DLD1 (cell line): ENCODE results near the gene PDZD4.

Source experiments
- in situ Hi-C: cut with HindIII; loops from 2 replicates; pipeline ENCODE4 v1.10.0; 2017; ENCODE audit warnings: low sequenced_read_pairs

The PDZD4 gene

GRCh38 chrX:153773218-153773611 is 57.1 kb downstream of the PDZD4 start:
- in situ Hi-C loops, result no loop called here

DNA sequence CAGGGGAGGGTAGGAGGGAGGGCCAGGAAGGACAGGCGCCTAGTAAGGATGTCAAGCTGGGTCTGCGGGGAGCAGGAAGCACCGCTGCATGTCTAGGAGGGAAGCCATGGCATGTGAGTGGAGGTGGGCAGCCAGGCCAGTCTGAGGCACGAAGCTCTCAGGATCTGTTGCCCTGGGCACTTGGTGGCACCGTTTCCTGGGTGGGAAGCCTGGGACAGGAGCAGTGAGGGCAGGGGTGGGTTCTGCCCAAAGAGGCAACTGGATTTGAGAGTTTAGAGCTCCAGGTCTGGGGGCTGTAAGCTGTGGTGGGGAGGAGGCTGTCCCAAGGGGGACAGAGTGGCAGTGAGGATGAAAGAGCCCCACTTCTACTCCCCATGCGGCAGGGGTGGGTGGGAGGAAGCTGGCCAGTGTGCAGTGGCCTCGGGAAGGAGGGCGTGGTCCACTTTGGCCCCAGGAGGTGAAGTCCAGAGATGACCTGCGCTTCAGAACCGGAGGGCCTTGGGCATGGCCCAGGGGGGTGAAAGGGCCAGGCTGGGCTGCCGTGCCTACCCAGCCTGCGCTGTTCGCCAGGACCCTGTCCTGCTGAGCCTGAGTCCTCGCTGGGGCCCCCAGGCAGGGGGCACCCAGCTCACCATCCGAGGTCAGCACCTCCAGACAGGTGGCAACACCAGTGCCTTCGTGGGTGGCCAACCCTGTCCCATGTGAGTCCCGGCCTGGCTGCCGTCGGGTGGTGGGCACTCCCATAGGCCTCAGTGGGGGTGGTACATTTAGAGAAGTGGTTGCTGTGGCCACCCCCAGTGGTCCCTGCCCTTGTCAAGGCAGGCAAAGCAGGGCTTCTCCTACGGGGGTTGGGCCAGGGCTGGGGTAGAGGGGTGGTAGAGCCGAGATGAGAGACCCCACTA is 57.8 kb downstream of the PDZD4 start:
- in situ Hi-C loops, result no loop called here

DNA sequence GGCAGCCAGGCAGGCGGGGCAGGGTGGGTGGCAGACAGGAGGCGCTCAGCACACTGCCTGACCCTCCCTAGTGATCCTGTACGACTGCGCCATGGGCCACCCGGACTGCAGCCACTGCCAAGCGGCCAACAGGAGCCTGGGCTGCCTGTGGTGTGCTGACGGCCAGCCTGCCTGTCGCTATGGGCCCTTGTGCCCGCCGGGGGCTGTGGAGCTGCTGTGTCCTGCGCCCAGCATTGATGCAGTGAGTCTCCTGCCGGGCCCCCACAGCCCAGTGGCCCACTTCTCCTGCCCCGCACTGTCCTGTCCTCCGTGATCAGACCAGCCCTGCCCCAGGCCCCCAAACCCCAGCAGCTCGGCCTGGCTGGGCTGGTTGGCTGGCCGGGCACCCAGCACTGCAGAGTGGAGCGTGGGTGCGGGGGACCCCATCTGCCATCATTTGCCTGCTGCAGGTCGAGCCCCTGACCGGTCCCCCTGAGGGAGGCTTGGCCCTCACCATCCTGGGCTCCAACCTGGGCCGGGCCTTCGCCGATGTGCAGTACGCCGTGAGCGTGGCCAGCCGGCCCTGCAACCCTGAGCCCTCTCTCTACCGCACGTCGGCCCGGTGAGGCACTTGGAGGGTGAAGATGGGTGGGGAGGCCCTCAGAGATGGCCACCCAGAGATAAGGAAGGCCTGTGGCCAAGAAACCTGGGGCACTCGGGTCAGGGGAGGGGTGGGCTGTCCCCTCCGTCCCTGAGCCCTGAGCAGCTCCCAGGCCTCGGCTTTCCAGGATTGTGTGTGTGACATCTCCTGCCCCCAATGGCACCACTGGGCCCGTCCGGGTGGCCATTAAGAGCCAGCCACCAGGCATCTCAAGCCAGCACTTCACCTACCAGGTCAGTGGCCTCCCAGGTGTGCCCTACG is 58.7 kb downstream of the PDZD4 start:
- in situ Hi-C loops, result no loop called here

- in situ Hi-C loops, result no loop called here
Observed at GRCh38 chrX:153770601-153771414, 59.5 kb downstream of the PDZD4 start.

DNA sequence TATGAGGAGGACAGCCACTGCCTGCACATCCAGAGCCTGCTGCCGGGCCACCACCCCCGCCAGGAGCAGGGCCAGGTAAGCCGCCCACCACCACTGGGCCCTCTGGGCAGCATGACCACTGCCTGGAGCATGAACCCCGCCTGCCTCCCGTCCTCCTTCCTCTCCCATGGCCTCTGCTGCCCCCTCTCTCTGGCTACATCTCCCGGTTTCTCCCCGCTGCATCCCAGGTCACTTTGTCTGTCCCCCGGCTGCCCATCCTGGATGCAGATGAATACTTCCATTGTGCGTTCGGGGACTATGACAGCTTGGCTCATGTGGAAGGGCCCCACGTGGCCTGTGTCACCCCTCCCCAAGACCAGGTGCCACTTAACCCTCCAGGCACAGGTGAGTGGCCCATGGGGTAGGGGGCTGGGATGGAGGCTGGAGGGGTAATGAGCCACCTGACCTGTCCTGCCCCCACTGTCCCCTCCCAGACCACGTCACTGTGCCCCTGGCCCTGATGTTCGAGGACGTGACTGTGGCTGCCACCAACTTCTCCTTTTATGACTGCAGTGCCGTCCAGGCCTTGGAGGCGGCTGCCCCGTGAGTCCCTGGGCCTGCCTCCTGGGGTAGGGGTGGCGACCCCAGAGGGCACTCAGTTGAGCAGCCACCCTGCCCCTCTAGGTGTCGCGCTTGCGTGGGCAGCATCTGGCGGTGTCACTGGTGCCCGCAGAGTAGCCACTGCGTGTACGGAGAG is 60.3 kb downstream of the PDZD4 start:
- in situ Hi-C loops, result no loop called here

DNA sequence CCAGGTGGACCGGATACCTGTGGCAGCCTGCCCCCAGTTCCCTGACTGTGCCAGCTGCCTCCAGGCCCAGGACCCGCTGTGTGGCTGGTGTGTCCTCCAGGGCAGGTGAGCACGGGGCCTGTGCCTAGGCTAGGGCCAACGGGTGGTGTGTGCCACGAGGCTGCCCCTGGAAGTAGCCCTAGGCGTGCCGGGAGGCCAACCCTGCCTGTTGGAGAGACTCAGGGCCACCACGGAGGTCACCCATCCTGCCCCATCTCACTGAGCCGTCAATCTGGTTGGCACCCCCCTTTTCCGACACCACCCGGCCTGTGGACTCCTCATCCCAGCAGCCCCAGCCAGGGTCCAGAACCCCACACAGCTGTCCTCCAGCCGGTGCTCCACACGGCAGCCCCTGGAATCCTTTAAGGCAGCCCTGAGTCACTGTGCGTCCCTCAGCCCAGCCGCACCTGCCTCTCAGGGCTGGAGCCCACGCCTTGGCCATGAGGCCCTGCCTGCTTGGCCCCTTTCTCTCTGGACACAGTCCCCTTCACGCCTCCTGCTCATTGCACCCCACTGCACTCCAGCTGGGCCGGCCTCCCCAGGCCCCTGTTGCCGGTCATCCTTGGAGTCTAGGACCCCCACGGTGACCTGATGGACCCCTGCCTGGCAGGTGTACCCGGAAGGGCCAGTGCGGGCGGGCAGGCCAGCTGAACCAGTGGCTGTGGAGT is 61.0 kb downstream of the PDZD4 start:
- in situ Hi-C loops, result no loop called here

DNA sequence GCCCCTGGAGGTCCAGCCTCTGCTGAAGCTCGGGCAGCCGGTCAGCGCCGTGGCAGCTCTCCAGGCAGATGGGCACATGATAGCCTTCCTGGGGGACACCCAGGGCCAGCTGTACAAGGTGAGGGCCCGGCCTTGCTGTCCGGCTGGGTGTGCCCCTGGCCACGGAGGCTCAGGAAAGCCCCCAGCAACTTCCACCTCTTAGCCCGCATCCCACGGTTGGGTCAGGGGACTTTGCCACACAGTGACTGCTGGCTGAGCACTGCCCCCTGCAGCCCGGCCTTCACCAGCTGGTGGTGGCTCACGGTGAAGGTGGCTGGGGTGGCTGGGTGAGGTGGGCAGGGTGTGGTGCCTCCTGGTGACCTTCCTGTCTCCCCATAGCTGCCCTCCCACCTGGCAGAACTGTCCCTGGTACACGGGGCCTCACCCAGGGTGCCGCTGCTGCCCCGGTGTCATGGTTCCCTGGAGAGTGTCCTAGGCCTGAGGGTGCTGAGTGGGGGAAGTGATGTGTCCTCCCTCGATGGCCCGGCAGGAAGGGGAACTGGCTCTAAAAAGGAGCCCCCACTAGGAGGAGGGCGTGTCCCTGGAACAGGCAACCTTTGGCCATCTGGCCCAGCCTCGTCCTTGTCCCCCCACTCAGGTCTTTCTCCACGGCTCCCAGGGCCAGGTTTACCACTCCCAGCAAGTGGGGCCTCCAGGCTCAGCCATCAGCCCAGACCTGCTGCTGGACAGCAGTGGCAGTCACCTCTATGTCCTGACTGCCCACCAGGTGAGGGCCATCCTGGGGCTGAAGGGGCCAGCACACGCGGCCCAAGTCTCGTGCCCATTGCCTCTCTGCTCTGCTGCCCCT is 61.8 kb downstream of the PDZD4 start:
- in situ Hi-C loops, result no loop called here

DNA sequence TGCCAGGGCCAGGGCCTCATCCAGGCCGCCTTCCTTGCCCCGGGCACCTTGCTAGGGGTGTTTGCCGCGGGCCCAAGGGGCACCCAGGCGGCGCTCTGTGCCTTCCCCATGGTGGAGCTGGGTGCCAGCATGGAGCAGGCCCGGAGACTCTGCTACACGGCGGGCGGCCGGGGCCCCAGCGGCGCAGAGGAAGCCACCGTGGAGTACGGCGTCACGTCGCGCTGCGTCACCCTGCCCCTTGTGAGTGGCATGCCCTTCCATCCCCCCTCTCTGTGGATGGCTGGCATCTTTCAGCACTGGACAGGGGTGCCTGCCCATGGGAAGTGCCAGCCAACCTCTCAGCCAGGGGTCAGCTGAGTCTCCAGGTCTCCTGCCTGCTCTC is 62.7 kb downstream of the PDZD4 start:
- in situ Hi-C loops, result no loop called here

- in situ Hi-C loops, result no loop called here
Observed at GRCh38 chrX:153766871-153767673, 63.3 kb downstream of the PDZD4 start.

GRCh38 chrX:153766098-153766817 is 64.1 kb downstream of the PDZD4 start:
- in situ Hi-C loops, result no loop called here

DNA sequence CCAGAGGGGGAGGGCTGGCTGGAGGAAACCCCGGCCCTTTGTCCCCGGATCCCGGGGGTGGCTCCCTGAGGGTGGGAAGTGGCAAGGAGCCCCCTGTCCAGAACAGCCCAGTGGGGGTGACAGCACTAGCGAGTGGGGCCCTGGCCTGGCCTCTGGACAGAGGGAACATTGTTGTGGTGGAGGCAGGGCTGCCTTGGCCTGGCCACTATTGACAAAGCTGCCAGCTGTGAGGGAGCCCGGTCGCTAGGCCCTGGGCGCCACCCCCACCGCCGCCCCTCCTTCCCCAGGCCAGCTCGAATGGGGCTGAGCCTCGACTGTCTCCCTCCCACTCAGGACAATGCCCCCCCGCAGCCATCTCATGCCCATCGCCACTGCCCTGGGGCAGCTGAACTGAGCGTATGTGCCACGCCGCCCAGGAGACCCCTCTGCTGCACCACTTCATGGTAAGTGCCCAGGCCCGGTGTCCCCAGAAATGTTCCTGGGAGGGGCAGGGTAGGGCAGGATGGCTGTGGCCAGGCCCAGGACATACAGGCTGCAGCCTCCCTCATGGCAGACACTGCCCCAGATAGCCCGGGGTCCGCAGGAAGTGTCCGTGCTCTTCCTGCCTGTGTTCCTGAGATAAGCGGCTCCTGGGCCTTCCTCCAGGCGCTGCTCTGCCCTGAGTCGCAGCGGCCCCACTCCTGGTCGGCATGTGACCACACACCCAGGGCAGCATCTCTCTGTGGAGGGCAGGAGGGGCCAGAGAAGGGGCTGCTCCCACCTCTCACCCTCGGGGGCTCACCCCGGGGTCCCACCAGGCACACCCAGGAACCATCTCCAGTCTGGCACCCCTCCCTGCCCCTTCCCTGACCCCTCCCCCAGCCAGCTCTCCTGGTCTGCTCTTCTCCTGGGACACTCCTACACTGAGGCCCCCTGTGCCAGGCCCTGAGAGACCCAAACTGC is 64.9 kb downstream of the PDZD4 start:
- in situ Hi-C loops, result no loop called here

GRCh38 chrX:153764786-153765137 is 65.6 kb downstream of the PDZD4 start:
- in situ Hi-C loops, result no loop called here

- in situ Hi-C loops, result no loop called here
Observed at GRCh38 chrX:153763989-153764755, 66.2 kb downstream of the PDZD4 start, which contains the start of gene PLXNB3. Gene PLXNB3 (plus strand): TSS chrX:153764249. CDS start chrX:153765536, 1,287 bp downstream.

DNA sequence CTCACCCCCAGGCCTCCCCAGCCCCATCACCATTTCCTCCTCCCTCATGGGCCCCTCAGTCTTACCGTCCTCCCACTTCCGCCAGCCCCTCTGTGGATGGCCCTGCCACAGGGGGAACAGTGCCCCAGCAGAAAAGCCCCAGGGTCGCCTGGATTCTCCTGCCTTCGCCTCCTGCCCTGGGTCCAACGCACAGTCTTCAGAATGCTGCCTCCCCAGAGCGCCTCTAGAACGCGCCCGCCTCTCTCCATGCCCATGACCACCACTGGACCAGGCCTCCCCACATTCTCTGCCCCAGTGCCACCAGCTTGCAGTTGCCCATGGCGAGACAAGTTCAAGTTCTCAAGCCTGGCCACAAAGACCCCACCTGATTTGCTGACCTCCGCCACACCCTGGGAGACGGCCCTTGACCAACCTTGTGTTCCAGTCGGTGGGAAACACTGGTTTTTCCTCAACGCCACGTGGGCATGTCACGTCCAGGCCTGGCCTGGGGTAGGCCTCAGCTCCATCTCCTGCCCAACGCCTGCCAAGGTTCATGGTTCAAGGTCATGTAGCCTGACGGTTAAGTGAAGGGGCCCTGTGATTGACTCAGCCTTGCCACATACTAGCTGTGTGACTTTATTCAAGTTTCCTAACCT is 66.9 kb downstream of the PDZD4 start:
- in situ Hi-C loops, result no loop called here

DNA sequence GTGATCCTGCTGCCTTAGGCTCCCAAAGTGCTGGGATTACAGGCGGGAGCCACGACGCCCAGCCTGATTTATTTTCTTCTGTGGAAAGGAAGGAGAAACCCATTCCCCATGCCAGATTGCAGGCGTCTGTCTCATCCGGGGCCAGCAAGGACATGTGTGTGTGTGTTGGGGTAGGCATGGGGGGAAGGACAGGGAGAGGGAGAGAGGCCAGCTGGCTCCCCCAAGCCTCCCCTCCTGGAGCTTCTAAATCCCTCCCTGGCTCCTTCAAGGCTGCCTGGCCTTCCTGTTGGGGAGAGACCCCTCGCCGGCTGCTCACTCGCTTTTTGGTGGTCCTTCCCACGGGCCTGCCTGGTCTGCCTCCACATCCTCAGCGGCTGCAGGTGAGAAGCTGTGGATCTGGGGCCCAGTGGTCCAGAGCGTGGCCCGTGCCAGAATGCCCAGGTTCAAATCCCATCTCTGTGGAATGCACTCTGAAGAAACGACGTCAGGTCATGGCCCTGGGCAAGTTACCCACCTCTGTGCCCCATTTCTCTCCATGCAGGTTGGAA is 67.6 kb downstream of the PDZD4 start:
- in situ Hi-C loops, result no loop called here
